Activated CD4-positive, alpha-beta T cell treated with anti-CD3 and anti-CD28 coated beads, Interleukin-2, Interleukin-6, amounts not matched to agents 100 ng/mL and 50 ng/mL, durations not matched to agents 16 hours and 8 hours (primary cell): ENCODE results near the gene ELOVL1.
"Not testable (repeated sequence)": the region's sequence is repeated elsewhere in the genome, so short reads cannot be mapped to it uniquely, and the experiment has no call there.

ENCODE experiments used
- DNase-seq: peaks from one replicate; pipeline ENCODE4 v3.0.0-alpha.2; 2020

Gene ELOVL1

DNA sequence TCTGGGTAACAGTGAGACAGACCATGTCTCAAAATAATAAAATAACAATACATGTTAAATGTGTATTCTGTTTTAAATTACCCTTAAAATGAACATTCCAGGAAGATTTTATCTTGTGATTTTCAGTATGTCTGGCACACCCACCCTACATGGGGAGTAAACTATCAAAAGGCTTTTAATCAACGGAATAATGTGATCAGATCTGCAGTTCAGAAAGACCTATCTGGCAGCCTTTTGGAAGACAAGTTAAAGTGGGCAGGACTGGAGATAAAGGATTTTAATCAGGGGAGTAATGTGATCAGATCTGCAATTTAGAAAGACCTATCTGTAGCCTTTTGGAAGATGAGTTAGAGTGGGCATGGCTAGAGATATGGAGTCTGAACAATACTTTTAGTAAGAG, 11.7 kb upstream of the ELOVL1 start:
- no peak for DNase-seq

- DNase-seq = no peak
Observed at GRCh38 chr1:43377831-43378230, 10.0 kb upstream of the ELOVL1 start.

GRCh38 chr1:43376723-43377235, 9.0 kb upstream of the ELOVL1 start:
- DNase-seq = no peak

DNA sequence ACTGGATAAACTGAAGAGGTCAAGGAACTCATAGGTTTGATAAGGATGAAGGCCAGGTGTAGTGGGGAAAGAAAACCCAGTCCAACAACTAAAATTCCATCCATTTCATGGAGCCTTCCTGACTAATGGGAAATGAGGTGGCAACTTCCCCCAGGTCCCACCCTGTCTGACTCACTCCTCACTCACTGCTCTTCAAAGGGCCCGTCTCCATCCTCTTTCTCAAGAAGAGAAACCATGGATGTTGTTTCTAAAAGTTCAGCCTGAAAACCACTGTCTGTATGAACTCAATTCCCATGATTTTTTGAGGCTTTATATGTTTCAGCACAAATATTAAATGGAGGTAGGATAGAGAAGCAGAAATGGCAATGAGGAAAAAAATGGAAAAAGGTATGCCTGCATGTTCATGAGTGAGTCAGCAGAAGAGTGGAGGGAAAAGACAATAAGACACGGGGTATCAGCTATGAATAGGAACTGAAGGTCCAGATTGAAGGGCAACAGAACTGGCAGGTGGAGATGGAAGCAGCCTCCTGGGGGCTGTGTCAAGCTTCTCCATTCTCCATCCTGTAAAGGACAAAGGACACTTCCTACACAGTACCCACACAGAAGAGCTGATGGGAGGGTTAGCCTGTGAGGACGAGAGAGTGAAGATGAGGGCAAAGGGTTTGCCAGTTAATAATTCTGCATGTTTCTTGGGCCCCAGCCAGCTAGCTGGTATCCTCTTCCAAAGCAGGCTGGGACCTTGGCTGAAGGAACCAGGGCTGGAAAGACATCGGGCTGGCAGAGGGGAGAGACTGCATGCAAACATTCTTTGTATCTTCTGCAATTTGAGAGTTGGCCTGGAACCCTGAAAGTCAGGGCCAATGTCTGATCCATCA, 5.5 kb upstream of the ELOVL1 start:
- DNase-seq = no peak

DNA sequence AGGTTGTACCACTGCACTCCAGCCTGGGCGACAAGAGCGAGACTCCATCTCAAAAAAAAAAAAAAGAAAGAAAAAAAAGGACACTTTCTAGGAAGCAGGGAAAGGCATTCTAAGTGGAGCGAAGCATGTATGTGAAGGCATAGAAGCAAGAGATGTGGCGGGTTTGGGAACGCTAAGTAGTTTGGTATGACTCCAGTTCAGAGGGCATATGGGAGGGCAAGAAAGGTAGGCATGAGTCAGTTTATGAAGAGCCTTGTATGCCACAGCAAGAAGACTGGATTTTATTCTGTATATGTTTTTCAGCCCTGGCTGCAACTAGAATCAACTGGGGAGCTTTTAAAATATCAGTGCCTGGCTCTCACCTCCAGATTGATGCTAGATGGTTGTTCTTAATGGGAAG, 4.4 kb upstream of the ELOVL1 start:
- DNase-seq = no peak

- no peak for DNase-seq
Observed at GRCh38 chr1:43370564-43370963, 2.8 kb upstream of the ELOVL1 start.

- not testable (repeated sequence) for DNase-seq
Observed at GRCh38 chr1:43369779-43370178, 2.0 kb upstream of the ELOVL1 start.

DNA sequence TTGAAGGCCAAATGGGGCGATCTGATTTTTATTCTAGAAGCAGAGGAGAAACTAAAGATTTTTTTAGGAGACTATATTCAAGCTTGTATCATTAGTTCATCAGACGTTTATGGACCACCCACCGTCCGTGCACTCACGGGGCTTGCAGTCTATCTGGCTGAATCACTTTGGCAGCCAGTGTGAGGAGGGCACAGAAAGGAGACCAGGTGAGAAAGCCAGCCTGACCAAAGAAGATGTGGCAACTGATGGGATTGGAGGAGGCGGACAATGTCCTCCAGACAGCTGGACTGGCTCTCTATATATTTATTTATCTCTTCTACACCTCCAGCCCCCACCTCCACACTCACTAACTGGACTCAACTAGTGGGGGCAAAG, 822 bp upstream of the ELOVL1 start:
- DNase-seq = no peak

GRCh38 chr1:43367026-43367903, 546 bp downstream of the ELOVL1 start:
- DNase-seq = peak; percentile 43

DNA sequence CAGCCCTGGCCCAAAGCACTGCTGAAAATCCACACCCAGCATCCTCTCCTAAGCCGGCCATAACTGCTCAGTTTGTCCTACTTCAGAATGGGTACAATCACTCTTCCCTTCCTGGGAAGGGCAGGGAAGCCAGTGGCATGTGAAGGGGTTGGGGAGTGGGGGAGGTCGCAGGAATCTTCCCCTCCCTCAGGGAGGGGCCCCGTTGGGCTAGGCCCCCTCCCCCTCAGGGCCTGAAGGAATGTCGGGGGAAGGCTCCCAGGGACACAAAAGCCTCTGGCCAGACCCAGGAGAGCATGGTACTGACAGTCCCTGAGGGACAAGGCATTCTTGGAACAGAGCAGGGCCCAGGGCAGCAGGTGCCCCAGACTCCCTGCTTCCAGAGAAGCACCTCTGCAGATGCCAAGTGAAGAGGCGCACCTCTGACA, 1.2 kb downstream of the ELOVL1 start:
- DNase-seq = no peak

- DNase-seq = peak; percentile 27
Observed at GRCh38 chr1:43366179-43366578, 1.6 kb downstream of the ELOVL1 start.

GRCh38 chr1:43365678-43366077, 2.1 kb downstream of the ELOVL1 start:
- no peak for DNase-seq

DNA sequence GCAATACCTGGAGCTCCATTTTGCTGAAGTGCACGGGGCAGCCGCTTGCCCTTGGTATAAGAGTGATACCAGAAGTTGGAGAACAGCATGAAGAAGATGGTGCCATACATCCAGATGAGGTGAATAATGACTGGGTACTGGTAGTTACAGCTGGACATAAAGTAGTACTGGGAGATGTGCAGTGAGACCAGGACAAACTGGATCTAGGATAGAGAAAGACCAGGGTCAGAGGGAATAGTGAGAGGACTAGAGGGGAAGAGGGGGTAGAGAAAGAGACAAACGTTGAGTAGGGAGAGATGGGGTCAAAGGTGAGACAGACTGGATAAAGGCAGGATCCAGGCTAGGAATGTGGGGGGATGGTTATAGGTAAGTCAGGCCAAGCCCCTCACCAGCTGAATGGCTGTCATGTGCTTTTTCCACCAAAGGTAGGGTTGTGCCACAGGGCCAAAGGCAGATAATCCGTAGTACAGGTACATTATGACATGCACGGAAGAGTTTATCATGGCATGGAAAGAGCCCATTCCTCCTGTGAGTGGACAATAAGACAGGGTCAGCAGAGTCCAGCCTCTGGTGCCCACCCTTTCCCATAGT, 3.8 kb downstream of the ELOVL1 start:
- DNase-seq = no peak

DNA sequence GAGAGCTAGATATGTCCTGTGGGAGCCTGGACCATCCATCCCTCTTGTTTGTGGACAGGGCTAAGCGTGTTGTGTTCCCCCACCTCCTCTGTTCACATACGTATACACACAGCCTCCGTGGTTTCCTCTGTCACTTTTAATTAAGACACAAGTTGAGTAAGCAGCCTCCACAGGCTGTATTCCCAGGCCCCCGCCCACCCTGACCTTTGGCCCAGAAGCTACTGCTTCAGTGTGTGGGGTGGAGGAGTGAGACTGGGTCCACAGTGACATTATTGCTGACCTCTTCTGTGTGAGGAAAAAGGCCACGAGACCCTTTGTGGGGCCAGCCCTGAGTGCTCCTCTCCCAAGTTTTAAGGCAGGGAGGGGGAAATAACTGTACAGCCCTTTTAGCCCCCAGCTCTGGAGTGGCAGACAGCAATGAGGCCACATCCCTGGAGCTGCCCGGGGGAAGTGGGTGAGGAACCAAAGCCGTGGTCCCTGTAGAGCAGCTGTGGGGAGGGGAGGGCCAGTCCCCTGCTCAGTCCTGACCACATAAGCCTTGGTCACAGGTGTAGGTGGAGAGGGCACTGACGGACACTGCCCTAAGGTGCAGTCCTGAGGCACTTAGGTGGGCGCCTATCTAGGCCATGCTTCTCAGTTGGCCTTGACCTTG, 4.4 kb downstream of the ELOVL1 start:
- peak; percentile 43 for DNase-seq

GRCh38 chr1:43360616-43361015, 7.2 kb downstream of the ELOVL1 start:
- no peak for DNase-seq

DNA sequence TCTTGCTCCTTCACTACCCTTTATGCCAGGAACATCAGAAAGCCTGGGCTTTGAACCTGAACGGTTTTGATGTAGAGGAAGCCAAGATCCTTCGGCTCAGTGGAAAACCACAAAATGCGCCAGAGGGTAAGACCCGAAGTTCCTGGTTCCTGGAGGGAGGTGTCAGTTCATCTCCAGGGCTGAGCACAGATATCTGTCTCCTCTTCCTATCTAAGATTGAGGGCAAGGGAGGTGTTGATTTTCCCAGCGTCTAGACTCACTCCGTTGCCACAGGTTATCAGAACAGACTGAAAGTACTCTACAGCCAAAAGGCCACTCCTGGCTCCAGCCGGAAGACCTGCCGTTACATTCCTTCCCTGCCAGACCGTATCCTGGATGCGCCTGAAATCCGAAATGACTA, 8.1 kb downstream of the ELOVL1 start:
- no peak for DNase-seq

DNA sequence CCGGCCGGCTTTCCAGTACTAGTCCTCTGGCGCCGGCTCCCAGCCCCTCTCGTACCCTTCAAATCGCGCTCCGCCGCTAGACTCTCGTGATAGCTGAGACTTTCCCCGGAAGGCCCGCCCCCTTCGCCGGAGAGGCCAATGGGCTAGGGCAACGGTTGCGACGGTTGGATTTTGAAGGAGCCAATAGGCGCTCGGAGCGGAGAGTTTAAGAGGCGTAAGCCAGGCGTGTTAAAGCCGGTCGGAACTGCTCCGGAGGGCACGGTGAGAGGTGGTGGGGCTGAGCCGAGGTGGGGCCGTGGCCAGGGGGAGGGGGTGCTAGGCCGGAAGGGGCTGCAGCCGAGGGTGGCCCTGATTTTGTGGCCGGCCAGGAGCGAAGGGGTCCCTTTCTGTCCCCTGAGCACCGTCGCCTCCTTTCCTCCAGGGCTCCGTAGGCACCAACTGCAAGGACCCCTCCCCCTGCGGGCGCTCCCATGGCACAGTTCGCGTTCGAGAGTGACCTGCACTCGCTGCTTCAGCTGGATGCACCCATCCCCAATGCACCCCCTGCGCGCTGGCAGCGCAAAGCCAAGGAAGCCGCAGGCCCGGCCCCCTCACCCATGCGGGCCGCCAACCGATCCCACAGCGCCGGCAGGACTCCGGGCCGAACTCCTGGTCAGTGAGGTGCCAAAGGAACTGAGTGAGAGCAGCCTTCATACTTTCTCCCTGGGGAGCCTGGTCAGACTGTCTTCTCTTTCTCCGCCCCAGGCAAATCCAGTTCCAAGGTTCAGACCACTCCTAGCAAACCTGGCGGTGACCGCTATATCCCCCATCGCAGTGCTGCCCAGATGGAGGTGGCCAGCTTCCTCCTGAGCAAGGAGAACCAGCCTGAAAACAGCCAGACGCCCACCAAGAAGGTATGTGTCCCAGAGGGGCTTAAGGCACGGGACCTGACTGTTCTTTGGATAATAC, 8.8 kb downstream of the ELOVL1 start, which contains the start of gene CDC20:
CDC20 (plus strand) TSS at position 236 of the 948 bp plus-strand sequence; CDS start at position 471, 235 bp downstream.
- peak; percentile 100 for DNase-seq

DNA sequence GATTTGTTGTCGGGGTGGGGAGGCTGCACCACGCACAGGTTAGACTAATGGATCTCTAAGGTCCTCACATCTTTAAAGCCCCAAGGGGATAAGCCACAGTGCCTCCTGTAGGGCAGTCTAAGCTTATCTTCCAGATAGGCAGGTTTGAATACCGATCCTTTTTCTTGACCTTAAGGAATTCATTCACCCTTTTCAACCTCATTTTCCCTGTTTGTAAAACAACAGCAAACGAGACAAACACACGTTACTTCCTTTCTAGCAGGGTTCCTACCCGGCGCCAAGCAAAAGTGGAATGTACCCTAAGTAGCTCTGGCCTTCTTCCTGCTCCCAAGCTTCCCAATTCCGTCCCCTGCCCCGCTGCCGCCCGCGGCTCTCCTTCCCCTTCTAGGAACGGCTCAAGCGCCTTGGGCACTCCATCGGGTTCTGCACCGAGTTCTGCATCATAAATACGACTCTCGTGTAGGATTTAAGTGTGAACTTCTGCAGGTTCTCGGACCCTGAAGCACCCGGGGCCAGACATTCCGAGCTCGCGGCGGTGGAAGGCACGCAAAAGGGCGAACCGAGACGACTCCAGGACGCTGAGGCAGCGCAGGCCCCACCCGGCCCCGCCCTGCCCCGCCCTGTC, 9.6 kb downstream of the ELOVL1 start:
- DNase-seq = peak; percentile 29

- no peak for DNase-seq
Observed at GRCh38 chr1:43357251-43357650, 10.6 kb downstream of the ELOVL1 start.

DNA sequence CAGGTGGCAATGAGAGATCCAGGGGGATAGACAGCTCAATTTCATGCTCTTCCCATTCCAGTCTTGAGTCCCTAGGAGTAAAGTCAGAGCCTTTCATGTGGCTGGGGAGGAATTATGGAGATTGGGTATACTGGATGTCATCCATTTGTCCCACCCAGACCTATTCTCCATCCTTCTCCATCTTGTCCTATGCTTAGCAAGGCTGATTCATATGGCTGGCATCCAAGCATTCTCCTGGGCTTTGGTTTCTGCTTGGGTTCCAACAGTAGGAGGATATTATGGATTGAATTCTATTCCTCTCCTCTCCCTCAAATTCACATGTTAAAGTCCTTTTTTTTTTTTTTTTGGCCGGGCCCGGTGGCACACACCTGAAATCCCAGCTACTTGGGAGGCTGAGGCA, 12.9 kb downstream of the ELOVL1 start:
- no peak for DNase-seq

DNA sequence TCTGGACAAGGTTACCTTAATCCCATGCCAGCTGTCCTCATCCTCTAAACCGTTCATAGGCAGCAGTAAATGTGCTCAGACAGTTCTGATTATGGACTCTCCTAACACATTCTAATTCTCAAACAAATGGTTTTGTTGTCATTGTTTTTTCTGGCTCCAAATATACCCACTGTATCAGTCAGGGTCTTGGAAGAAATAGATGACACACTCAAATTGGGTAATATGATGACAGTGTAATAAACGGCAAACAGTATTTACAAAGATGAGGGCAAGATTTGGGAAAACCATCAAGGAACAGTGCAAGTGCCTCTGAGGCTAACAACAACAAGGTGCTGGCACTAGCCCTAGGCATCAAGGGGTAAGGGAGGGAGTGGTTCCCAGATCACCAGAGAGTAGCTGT, 13.3 kb downstream of the ELOVL1 start:
- DNase-seq = no peak
